Stimulated activated CD8-positive, alpha-beta memory T cell treated with anti-CD3 and anti-CD28 coated beads, Interleukin-2, amount 100 ng/mL, for 1 hour (primary cell): Measurements from ENCODE around the gene CDC37.
"Not testable (repeated sequence)": the region's sequence is repeated elsewhere in the genome, so short reads cannot be mapped to it uniquely, and the experiment has no call there.

Source experiments
- DNase-seq, 2 donors: peaks; one replicate each; pipeline ENCODE4 v3.0.0-alpha.2; 2020; ENCODE audit warnings: low read depth in 2 of 2

Gene CDC37

GRCh38 chr19:10419646-10420443, 16.5 kb upstream of the CDC37 start:
- no peak for DNase-seq

GRCh38 chr19:10419200-10419645, 15.9 kb upstream of the CDC37 start:
- DNase-seq: no peak

GRCh38 chr19:10418485-10419199, 15.3 kb upstream of the CDC37 start:
- no peak for DNase-seq

- no peak for DNase-seq
These were observed 14.8 kb upstream of the CDC37 start for GRCh38 chr19:10418235-10418484.

GRCh38 chr19:10417541-10418234, 14.3 kb upstream of the CDC37 start:
- no peak for DNase-seq

GRCh38 chr19:10416380-10417257, 13.3 kb upstream of the CDC37 start:
- DNase-seq: peak; percentile 84

- DNase-seq: no peak
These were observed 12.7 kb upstream of the CDC37 start for GRCh38 chr19:10416083-10416379.

GRCh38 chr19:10412257-10412977, 9.1 kb upstream of the CDC37 start:
- DNase-seq: no peak

- DNase-seq: not testable (repeated sequence)
These were observed 7.9 kb upstream of the CDC37 start for GRCh38 chr19:10411224-10411623.

- DNase-seq: no peak
These were observed 5.4 kb upstream of the CDC37 start for GRCh38 chr19:10408511-10409283.

- no peak for DNase-seq
These were observed 3.8 kb upstream of the CDC37 start for GRCh38 chr19:10407096-10407495.

- DNase-seq: no peak
These were observed 2.8 kb upstream of the CDC37 start for GRCh38 chr19:10406191-10406590.

- DNase-seq: no peak
These were observed 1.8 kb upstream of the CDC37 start for GRCh38 chr19:10404888-10405820.

- DNase-seq: no peak
These were observed 802 bp downstream of the CDC37 start for GRCh38 chr19:10402441-10403038.

GRCh38 chr19:10399878-10400277, 3.5 kb downstream of the CDC37 start:
- no peak for DNase-seq

- DNase-seq: not testable (repeated sequence)
These were observed 4.0 kb downstream of the CDC37 start for GRCh38 chr19:10399340-10399739.

GRCh38 chr19:10398819-10399218, 4.5 kb downstream of the CDC37 start:
- no peak for DNase-seq

GRCh38 chr19:10395917-10396316, 7.4 kb downstream of the CDC37 start:
- no peak for DNase-seq

- no peak for DNase-seq
These were observed 7.9 kb downstream of the CDC37 start for GRCh38 chr19:10395436-10395835.
